Neural progenitor cell (in vitro differentiated cells): ENCODE results near the gene AMN. TPM values are rescaled to one million over a fixed set of nuclear protein-coding genes. Genes with fewer than 3 reads are reported as not detected.

Experiments
- DNase-seq: peaks from one replicate; pipeline ENCODE4 v3.0.0-alpha.2; 2016; ENCODE audit warnings: low spot score
- H2AFZ ChIP-seq: fragments of 200-600 bp; sonication (generic); replicated peaks from 2 replicates; pipeline ENCODE4 v1.6.1; 2016; ENCODE audit warnings: antibody characterized with exemption
- H3F3A ChIP-seq: fragments of 200-600 bp; sonication (generic); 2 replicates; pipeline ENCODE4 v1.6.1; 2016; ENCODE audit warnings: antibody characterized with exemption, low read depth
- H3K27ac ChIP-seq: fragments of 200-600 bp; sonication (generic); 2 replicates; pipeline ENCODE4 v1.5.1; 2016; ENCODE audit warnings: mild to moderate bottlenecking
- H3K27me3 ChIP-seq: fragments of 200-600 bp; sonication (generic); 2 replicates; pipeline ENCODE4 v1.6.1; 2016; ENCODE audit warnings: mild to moderate bottlenecking, moderate library complexity
- H3K36me3 ChIP-seq: fragments of 200-600 bp; sonication (generic); 2 replicates; pipeline ENCODE4 v1.5.1; 2016
- H3K4me1 ChIP-seq: fragments of 200-600 bp; sonication (generic); 2 replicates; pipeline ENCODE4 v1.6.1; 2016; ENCODE audit warnings: mixed run types
- H3K4me2 ChIP-seq: fragments of 200-600 bp; sonication (generic); 2 replicates; pipeline ENCODE4 v1.6.1; 2016
- H3K4me3 ChIP-seq: fragments of 200-600 bp; sonication (generic); 2 replicates; pipeline ENCODE4 v1.5.1; 2016
- H3K79me2 ChIP-seq: fragments of 200-600 bp; sonication (generic); 2 replicates; pipeline ENCODE4 v1.6.1; 2016; ENCODE audit warnings: low read depth
- H3K9ac ChIP-seq: fragments of 200-600 bp; sonication (generic); 2 replicates; pipeline ENCODE4 v1.6.1; 2016
- H3K9me3 ChIP-seq: fragments of 200-600 bp; sonication (generic); 2 replicates; pipeline ENCODE4 v1.5.1; 2016; ENCODE audit warnings: low read depth
- H4K20me1 ChIP-seq: fragments of 200-600 bp; sonication (generic); 2 replicates; pipeline ENCODE4 v1.6.1; 2016; ENCODE audit warnings: low read depth
- H3K27ac Mint-ChIP-seq: 3 replicates; pipeline ENCODE4 v1.8.0; 2021; ENCODE audit warnings: mixed read lengths
- H3K27me3 Mint-ChIP-seq: 2 replicates; pipeline ENCODE4 v1.8.0; 2022; ENCODE audit warnings: low read depth, mild to moderate bottlenecking, inconsistent platforms, moderate library complexity, mixed read lengths; ENCODE audit not compliant: insufficient read depth
- H3K36me3 Mint-ChIP-seq: 3 replicates; pipeline ENCODE4 v1.8.0; 2021; ENCODE audit warnings: mixed read lengths
- H3K4me1 Mint-ChIP-seq: 3 replicates; pipeline ENCODE4 v1.8.0; 2021; ENCODE audit warnings: mixed read lengths
- H3K4me3 Mint-ChIP-seq: 3 replicates; pipeline ENCODE4 v1.8.0; 2021; ENCODE audit warnings: mild to moderate bottlenecking, moderate library complexity, mixed read lengths
- H3K9me3 Mint-ChIP-seq: 3 replicates; pipeline ENCODE4 v1.8.0; 2020; ENCODE audit warnings: mixed read lengths
- CTCF ChIP-seq: fragments of 200-600 bp; sonication (generic); IDR thresholded peaks from 2 replicates; pipeline ENCODE4 v1.5.1; 2017; ENCODE audit warnings: antibody characterized with exemption, mild to moderate bottlenecking
- EZH2 ChIP-seq: fragments of 200-600 bp; sonication (generic); IDR thresholded peaks from 2 replicates; pipeline ENCODE4 v1.6.1; 2017; ENCODE audit warnings: antibody characterized with exemption, mild to moderate bottlenecking, moderate library complexity
- EZH2phosphoT487 ChIP-seq: fragments of 200-600 bp; sonication (generic); IDR thresholded peaks from 2 replicates; pipeline ENCODE4 v1.6.1; 2017; ENCODE audit warnings: antibody characterized with exemption
- total RNA-seq: library from RNA; depleted of rRNA; stranded (reverse); fragments of >200 nt; gene quantifications from 2 replicates; pipeline ENCODE4 v1.2.3, GENCODE V29; 2015; ENCODE audit warnings: low replicate concordance

The AMN gene
- total RNA-seq, 1 donor from 2014 or later: not detected

GRCh38 chr14:102954081-102954789, 31.8 kb downstream of the AMN start:
- H3K4me1 Mint-ChIP-seq: peaks cover 6% of the 10 kb centered on the region
- H3K4me2 ChIP-seq: no peak overlapping the region
- H3K9me3 ChIP-seq: no peaks in the 10 kb centered on the region
- no peak overlapping the region for H3K9ac ChIP-seq
- no peak overlapping the region for H3K27ac Mint-ChIP-seq
- no peaks in the 10 kb centered on the region for H3K79me2 ChIP-seq
- peaks cover 17% of the 10 kb centered on the region for H4K20me1 ChIP-seq
- no peak for TF ChIP-seq EZH2
- no peak for TF ChIP-seq EZH2phosphoT487
- H3K9me3 Mint-ChIP-seq: no peaks in the 10 kb centered on the region
- H3K36me3 Mint-ChIP-seq: peaks cover 39% of the 10 kb centered on the region
- H3K27me3 Mint-ChIP-seq: peaks cover 2% of the 10 kb centered on the region
- no peak overlapping the region for H2AFZ ChIP-seq
- H3K4me3 Mint-ChIP-seq: no peak overlapping the region
- H3K4me3 ChIP-seq: no peak overlapping the region
- no peaks in the 10 kb centered on the region for H3K27me3 ChIP-seq
- H3K4me1 ChIP-seq: peaks cover 9% of the 10 kb centered on the region
- no peak for DNase-seq
- H3K36me3 ChIP-seq: no peaks in the 10 kb centered on the region
- no peak overlapping the region for H3K27ac ChIP-seq
- peaks cover 9% of the 10 kb centered on the region for H3F3A ChIP-seq

GRCh38 chr14:102955636-102956408, 33.4 kb downstream of the AMN start:
- H3K27me3 ChIP-seq: no peaks in the 10 kb centered on the region
- no peak overlapping the region for H3K4me2 ChIP-seq
- Mint-ChIP-seq H3K36me3 (peaks cover 38% of the 10 kb centered on the region), H3K4me3 (no peak overlapping the region), H3K4me1 (peaks cover 6% of the 10 kb centered on the region), H3K27me3 (peaks cover 2% of the 10 kb centered on the region), H3K9me3 (no peaks in the 10 kb centered on the region), H3K27ac (no peak overlapping the region)
- H3K27ac ChIP-seq: peak overlapping the region; percentile 30
- peaks cover 3% of the 10 kb centered on the region for H3K36me3 ChIP-seq
- no peak overlapping the region for H3K9ac ChIP-seq
- peaks cover 17% of the 10 kb centered on the region for H4K20me1 ChIP-seq
- H2AFZ ChIP-seq: no peak overlapping the region
- peaks cover 9% of the 10 kb centered on the region for H3F3A ChIP-seq
- DNase-seq: no peak
- no peaks in the 10 kb centered on the region for H3K79me2 ChIP-seq
- no peaks in the 10 kb centered on the region for H3K9me3 ChIP-seq
- no peak for TF ChIP-seq CTCF
- no peak for TF ChIP-seq EZH2phosphoT487
- TF ChIP-seq EZH2: no peak
- H3K4me3 ChIP-seq: no peak overlapping the region
- peaks cover 9% of the 10 kb centered on the region for H3K4me1 ChIP-seq

DNA sequence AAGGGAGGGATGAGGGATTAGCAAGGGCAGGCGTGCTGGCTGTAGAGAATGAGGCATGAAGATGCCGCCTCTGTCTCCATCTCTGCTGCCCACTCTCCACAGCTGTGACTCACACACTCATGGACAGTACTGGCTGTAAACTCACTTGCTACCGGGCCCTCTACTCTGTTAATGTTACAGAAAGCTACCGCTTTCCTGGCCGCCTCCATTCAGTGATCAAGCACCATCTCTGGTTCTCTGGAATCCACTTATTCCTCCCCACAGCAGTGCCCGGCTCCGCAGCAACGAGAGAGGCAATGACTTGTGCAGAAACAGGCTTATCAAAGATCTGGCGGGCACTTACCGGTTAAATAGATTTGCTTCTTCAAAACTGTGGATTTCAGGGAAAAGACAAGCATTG, 34.8 kb downstream of the AMN start:
- no peak overlapping the region for H3K4me3 Mint-ChIP-seq
- Histone ChIP-seq H3K27me3 (no peaks in the 10 kb centered on the region), H3F3A (peaks cover 9% of the 10 kb centered on the region), H3K4me2 (no peak overlapping the region), H3K79me2 (no peaks in the 10 kb centered on the region), H3K27ac (no peak overlapping the region), H3K9ac (no peak overlapping the region), H3K4me3 (no peak overlapping the region), H4K20me1 (peaks cover 17% of the 10 kb centered on the region), H3K9me3 (no peaks in the 10 kb centered on the region), H3K4me1 (peaks cover 9% of the 10 kb centered on the region), H3K36me3 (peaks cover 3% of the 10 kb centered on the region), H2AFZ (no peak overlapping the region)
- no peak overlapping the region for H3K27ac Mint-ChIP-seq
- peaks cover 2% of the 10 kb centered on the region for H3K27me3 Mint-ChIP-seq
- H3K4me1 Mint-ChIP-seq: peaks cover 6% of the 10 kb centered on the region
- peaks cover 34% of the 10 kb centered on the region for H3K36me3 Mint-ChIP-seq
- no peaks in the 10 kb centered on the region for H3K9me3 Mint-ChIP-seq
- no peak for DNase-seq
- TF ChIP-seq CTCF: no peak
- TF ChIP-seq EZH2: no peak
- no peak for TF ChIP-seq EZH2phosphoT487

DNA sequence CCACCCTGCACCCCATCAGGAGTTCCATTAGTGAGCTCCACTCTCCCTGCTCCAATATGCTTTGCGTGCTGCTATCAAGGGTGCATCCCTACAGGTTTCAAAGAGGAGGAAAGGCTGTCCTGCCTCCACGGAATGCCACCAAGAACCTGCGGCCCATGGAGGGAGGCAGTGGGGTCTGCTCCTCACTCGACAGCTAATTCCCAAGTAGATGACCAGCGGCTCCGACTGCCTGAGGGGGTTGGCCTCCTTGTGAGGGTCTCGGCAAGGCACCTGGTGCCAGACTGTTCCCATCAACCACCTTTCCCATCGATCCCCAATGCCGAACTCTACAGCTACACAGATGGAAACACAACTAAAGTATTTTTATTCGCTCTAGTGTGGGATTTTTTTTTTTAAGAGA, 36.0 kb downstream of the AMN start:
- H3K36me3 ChIP-seq: peaks cover 3% of the 10 kb centered on the region
- H3K27ac Mint-ChIP-seq: no peak overlapping the region
- H3K4me2 ChIP-seq: no peak overlapping the region
- peaks cover 9% of the 10 kb centered on the region for H3K4me1 ChIP-seq
- H2AFZ ChIP-seq: no peak overlapping the region
- H3K79me2 ChIP-seq: no peaks in the 10 kb centered on the region
- H3K4me1 Mint-ChIP-seq: peaks cover 6% of the 10 kb centered on the region
- H3K27me3 ChIP-seq: no peaks in the 10 kb centered on the region
- no peaks in the 10 kb centered on the region for H3K9me3 Mint-ChIP-seq
- peaks cover 9% of the 10 kb centered on the region for H3F3A ChIP-seq
- no peak overlapping the region for H3K9ac ChIP-seq
- H3K9me3 ChIP-seq: no peaks in the 10 kb centered on the region
- no peak overlapping the region for H3K4me3 Mint-ChIP-seq
- H3K27ac ChIP-seq: no peak overlapping the region
- no peak for DNase-seq
- H3K36me3 Mint-ChIP-seq: peaks cover 29% of the 10 kb centered on the region
- peaks cover 17% of the 10 kb centered on the region for H4K20me1 ChIP-seq
- H3K4me3 ChIP-seq: no peak overlapping the region
- TF ChIP-seq EZH2phosphoT487 (no peak), EZH2 (no peak), CTCF (no peak)
- H3K27me3 Mint-ChIP-seq: peaks cover 2% of the 10 kb centered on the region
